HUES6 (cell line): ENCODE measurements around the gene DOCK9.
"Not testable (repeated sequence)": the region's sequence is repeated elsewhere in the genome, so short reads cannot be mapped to it uniquely, and the experiment has no call there.

ENCODE experiments used
- H3K27ac ChIP-seq: 2 replicates; pipeline ENCODE4 v1.7.0; 2013; ENCODE audit warnings: low read depth, mild to moderate bottlenecking, low read length, inconsistent platforms
- H3K27me3 ChIP-seq: 2 replicates; pipeline ENCODE4 v1.6.1; 2013; ENCODE audit warnings: low read length; ENCODE audit not compliant: control insufficient read depth, insufficient read depth
- H3K36me3 ChIP-seq: 2 replicates; pipeline ENCODE4 v1.6.1; 2013; ENCODE audit warnings: low read length; ENCODE audit not compliant: control insufficient read depth, insufficient read depth
- H3K4me1 ChIP-seq: 2 replicates; pipeline ENCODE4 v1.6.1; 2013; ENCODE audit warnings: low read length; ENCODE audit not compliant: control insufficient read depth, insufficient read depth
- H3K4me3 ChIP-seq: 2 replicates; pipeline ENCODE4 v1.5.1; 2013; ENCODE audit warnings: low read depth, low read length
- H3K9ac ChIP-seq: one replicate; pipeline ENCODE4 v1.6.1; 2013; ENCODE audit warnings: mild to moderate bottlenecking, low read length
- H3K9me3 ChIP-seq: 2 replicates; pipeline ENCODE4 v1.6.1; 2013; ENCODE audit warnings: low read depth, low read length; ENCODE audit not compliant: control insufficient read depth, insufficient read depth

Gene DOCK9

DNA sequence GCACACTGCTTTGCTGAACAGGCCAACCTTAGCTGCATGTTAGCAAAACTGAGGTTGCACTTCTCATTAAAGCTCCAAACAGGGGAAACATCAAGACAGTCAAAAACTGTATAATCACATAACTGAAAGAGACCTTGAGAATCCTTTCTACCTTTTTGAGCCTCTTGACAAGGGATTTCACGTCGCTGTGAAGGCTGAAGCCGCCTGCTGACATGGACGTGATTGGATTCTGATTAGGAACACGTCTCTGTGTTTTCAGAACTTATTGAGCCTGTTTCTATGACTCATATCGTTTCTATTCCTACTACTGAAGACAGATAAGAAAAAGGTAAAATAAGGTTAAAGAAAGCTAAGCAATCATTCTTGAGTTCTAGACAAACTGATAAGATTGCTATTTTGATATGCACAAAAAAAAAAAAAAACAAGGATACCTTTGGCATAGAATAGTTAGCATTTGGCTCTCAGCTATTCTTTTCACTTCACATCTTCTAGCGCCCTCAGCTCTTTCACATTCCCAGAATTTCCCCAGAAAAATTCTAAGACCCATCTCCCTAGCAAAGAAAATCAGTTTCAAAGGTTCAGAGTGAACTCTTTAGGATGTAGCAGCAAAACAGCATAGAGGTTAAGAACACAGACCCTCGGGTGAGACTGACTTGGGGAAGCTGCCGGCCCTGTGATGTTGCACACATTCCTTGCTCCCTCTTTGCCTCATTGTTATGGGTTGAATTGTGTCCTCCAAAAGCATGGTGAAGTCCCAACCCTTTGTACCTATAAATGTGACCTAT lies 81.6 kb downstream of the DOCK9 start:
- Histone ChIP-seq H3K9ac (no peak overlapping the region), H3K4me3 (no peak overlapping the region), H3K36me3 (no peaks in the 10 kb centered on the region), H3K9me3 (no peaks in the 10 kb centered on the region), H3K27ac (no peak overlapping the region), H3K27me3 (no peaks in the 10 kb centered on the region), H3K4me1 (peaks cover 12% of the 10 kb centered on the region)

DNA sequence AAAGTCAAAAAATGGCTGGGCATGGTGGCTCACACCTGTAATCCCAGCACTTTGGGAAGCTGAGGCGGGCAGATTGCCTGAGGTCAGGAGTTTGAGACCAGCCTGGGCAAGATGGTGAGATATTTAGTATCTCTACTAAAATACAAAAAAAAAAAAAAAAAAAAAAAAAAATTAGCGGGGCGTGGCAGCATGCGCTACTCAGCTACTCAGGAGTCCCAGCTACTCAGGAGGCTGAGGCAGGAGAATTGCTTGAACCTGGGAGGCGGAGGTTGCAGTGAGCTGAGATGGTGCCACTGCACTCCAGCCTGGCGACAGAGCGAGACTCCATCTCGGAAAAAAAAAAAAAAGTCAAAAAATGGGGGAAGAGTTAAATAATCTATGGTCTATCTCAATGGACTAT lies 83.0 kb downstream of the DOCK9 start:
- not testable (repeated sequence) for H3K9me3 ChIP-seq, H3K36me3 ChIP-seq, H3K27ac ChIP-seq, H3K9ac ChIP-seq, H3K27me3 ChIP-seq, H3K4me3 ChIP-seq
- H3K4me1 ChIP-seq = peaks cover 22% of the 10 kb centered on the region

DNA sequence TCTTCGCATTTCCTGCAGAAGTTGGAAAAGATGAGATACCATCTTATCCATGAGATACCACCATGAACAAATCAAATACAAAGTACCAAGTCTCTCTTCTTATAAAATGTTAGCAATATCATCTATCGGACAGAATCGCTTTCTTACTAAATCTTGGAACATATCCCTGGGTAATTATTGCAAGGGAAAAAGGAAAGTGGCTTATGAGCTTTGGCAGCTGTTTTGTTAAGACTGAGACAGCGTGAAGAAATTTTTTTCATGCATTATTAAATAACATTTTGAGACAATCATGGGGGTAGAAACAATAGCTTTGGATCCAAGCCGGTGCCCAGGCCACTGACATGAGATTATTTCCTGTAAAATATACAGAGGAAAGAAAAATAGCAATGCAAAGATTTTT lies 84.5 kb downstream of the DOCK9 start:
- Histone ChIP-seq H3K9me3 (no peaks in the 10 kb centered on the region), H3K27me3 (no peaks in the 10 kb centered on the region), H3K4me1 (peaks cover 28% of the 10 kb centered on the region), H3K27ac (no peak overlapping the region), H3K36me3 (no peaks in the 10 kb centered on the region), H3K4me3 (no peak overlapping the region), H3K9ac (no peak overlapping the region)

DNA sequence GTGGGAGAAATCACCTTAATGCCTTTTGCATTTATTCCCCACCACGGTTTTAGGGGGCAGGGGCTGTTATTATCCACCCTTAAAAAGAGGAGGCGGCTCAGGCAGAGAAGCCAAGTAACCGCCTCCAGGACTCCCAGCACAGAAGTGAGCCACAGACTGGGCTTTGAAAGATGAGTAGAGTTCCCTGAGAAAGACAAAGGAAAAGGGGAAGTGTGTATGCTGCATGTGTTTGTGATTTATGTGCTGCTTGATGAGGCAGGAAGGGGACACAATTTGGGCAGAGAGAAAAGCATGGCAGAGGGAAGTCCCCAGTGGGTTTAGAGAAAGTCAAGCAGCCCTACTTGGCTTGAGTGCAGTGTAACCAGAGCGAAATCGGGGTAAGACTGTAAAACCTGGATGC lies 85.0 kb downstream of the DOCK9 start:
- Histone ChIP-seq H3K27ac (no peak overlapping the region), H3K9ac (no peak overlapping the region), H3K9me3 (no peaks in the 10 kb centered on the region), H3K36me3 (no peaks in the 10 kb centered on the region), H3K4me3 (no peak overlapping the region), H3K4me1 (peaks cover 34% of the 10 kb centered on the region), H3K27me3 (no peaks in the 10 kb centered on the region)

DNA sequence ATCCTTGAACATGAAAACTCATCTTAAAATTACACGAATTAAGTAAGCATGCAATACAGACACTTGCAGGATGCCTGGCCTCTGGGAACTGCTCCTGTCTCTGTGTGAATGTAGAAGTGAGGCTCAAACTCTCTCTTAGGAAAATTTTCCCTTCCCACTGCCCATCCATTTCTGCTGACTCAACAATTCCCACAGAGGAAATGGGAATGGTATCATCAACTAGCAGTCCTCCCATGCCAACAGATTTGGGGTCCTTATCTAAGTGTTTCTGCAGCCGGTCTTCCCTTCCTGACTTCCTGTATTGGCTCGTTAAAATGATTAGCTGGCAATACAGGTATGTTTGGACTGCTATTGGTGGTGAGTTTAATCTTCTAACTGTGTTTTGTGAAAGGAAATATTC lies 85.8 kb downstream of the DOCK9 start:
- Histone ChIP-seq H3K27ac (no peak overlapping the region), H3K9ac (no peak overlapping the region), H3K9me3 (no peaks in the 10 kb centered on the region), H3K4me3 (no peak overlapping the region), H3K36me3 (no peaks in the 10 kb centered on the region), H3K27me3 (no peaks in the 10 kb centered on the region), H3K4me1 (peaks cover 34% of the 10 kb centered on the region)

DNA sequence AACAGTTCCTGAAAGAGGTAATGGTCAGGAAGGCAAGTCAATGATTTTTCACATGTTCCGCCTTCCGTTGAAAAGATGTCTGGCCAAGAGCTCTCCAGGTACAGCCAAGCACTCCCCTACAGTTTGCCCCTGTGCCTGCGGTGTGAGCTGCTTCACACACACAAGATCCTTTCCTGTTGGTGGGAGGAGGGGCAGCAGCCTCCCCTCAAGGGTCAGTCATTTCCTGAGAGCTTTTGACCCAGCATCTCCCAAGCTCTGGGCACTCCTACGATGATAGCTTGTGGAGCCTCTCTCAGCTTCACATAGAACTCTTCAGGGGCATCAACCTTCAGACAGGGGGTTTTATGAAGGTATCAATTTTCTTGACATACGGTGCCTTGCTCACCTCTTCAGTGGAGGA lies 86.9 kb downstream of the DOCK9 start:
- Histone ChIP-seq H3K9ac (no peak overlapping the region), H3K27me3 (no peaks in the 10 kb centered on the region), H3K4me3 (no peak overlapping the region), H3K4me1 (peaks cover 40% of the 10 kb centered on the region), H3K9me3 (no peaks in the 10 kb centered on the region), H3K27ac (no peak overlapping the region), H3K36me3 (no peaks in the 10 kb centered on the region)

DNA sequence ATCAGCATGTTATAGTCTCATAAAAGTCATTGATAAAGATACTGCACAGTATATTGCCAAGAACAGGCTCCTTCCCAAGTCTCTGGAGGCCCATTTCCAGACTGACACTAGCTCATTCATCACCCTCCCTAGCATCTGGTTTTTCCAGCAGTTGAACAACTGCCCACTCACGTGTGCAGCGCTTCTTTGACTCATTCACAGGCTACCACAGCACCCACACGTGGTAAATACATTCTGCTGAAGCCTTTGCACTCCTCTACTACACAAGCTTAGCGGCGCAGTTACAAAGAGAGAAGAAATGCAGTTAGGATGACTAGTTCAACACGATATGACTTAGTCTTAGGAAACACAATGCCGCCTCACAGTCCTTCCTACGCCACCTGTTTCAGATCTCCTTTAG lies 87.7 kb downstream of the DOCK9 start:
- H3K27me3 ChIP-seq = no peaks in the 10 kb centered on the region
- H3K9me3 ChIP-seq = no peaks in the 10 kb centered on the region
- no peak overlapping the region for H3K9ac ChIP-seq
- H3K27ac ChIP-seq = no peak overlapping the region
- peaks cover 40% of the 10 kb centered on the region for H3K4me1 ChIP-seq
- no peak overlapping the region for H3K4me3 ChIP-seq
- H3K36me3 ChIP-seq = no peaks in the 10 kb centered on the region

DNA sequence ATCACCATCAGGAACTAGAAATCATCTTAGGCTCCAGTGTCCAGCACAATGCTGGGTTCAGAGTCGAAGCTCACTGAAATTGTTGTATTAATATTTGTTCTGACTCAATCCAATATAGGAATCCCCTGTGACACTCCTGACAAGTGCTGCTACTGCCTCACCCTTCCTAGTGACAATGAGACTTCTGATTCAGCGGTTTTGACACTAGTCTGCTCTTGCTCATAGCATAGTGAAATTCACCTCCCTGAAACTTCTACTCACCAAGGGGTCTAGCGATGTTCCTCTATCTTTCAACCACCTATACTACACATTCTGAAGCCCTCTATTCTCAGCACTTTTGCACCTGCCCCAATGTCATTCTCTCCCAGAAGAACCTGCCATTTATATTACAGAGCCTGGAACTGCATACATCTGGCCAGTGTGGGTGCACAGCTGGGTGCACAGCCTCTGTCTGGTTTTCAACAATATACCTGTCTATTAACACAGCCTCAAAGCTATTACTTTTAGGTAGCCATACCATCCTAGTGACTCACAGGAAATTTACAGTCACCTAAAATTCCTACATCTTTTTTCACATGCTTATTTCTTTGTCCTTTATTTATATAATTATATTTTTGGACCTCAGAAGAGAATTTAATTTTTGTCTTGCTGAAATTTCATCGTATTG lies 88.3 kb downstream of the DOCK9 start:
- Histone ChIP-seq H3K9me3 (no peaks in the 10 kb centered on the region), H3K27ac (no peak overlapping the region), H3K27me3 (no peaks in the 10 kb centered on the region), H3K4me1 (peaks cover 40% of the 10 kb centered on the region), H3K9ac (no peak overlapping the region), H3K4me3 (no peak overlapping the region), H3K36me3 (no peaks in the 10 kb centered on the region)

DNA sequence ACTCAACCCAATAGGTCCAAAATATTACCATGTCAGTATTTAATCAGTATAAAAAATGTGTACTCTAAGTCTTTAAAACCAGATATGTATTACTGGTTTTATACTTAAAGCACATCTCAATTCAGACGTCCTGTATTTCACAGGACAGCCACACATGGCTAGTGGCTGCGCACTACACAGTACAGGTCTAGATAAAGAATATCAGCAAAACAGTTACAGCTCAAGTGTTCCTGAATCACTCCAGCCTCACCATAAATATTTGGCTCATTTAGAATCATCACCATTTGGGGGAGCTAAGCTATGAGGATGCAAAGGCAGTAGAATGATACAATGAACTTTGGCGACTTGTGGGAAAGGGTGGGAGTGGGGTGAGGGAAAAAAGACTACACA lies 89.0 kb downstream of the DOCK9 start:
- no peak overlapping the region for H3K4me3 ChIP-seq
- no peak overlapping the region for H3K27ac ChIP-seq
- H3K9me3 ChIP-seq = no peaks in the 10 kb centered on the region
- H3K9ac ChIP-seq = no peak overlapping the region
- no peaks in the 10 kb centered on the region for H3K27me3 ChIP-seq
- H3K4me1 ChIP-seq = peaks cover 40% of the 10 kb centered on the region
- H3K36me3 ChIP-seq = no peaks in the 10 kb centered on the region

DNA sequence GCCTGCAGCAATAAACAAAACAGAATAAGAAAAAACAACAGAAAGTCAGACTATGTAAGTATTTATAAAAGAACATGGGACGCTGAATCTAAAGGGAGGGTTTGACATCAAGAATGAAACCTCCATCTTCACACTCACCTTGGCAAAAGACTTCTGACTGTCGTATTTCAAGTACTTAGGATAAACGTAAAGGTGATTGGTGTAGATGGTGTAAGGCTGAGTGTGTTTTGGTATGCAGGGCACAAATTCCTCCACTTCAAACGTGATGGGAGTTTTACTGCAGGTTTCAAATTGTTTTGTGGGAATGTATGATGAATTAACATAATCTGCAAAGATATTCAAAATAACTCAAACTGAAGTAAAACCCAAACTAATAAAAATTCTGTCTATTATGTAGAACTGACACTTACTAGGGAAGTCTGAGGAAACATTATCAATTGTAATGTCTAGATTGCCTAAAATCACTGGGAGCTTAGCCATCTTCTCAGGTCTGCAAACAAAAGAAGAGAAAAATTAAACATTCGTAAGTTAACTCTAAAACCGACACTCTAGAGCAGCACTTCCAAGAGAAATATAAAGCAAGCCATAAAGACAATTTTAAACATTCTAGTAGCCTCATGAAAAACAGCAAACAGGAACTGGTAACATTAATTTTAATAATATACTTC lies 89.5 kb downstream of the DOCK9 start:
- H3K27me3 ChIP-seq = no peaks in the 10 kb centered on the region
- no peaks in the 10 kb centered on the region for H3K9me3 ChIP-seq
- H3K4me3 ChIP-seq = no peak overlapping the region
- H3K36me3 ChIP-seq = no peaks in the 10 kb centered on the region
- peaks cover 40% of the 10 kb centered on the region for H3K4me1 ChIP-seq
- H3K9ac ChIP-seq = no peak overlapping the region
- no peak overlapping the region for H3K27ac ChIP-seq

DNA sequence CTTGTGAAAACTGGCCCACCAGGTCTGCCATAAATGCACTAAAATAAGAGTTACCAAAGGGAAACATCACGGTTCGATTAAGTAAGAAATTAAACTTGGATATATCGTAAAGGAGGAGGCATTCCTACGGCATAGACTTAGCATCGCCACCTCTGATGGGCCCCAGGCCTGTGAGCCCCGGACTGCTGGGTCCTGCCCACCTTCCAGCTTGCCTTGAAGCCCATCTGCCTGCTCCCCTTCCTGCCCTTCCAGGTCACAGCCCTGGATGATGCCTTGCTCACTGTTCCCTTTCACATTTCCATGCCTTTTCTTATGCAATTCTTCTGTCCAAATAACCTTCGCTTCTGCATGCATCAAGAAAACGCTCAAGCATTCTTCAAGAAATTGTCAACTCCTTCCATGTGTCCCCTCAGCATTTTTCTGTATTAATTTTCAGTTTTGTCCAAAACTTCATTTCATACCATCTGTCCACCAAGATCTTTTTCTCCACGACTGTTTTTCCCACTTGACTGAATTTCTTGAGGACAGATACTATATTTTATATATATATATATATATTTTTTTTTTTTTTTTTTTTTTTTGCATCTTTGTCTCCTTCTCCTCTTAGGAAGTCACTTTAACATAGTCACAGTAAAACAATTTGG lies 91.2 kb downstream of the DOCK9 start:
- Histone ChIP-seq H3K4me1 (peaks cover 27% of the 10 kb centered on the region), H3K9me3 (no peaks in the 10 kb centered on the region), H3K9ac (no peak overlapping the region), H3K36me3 (0 out of 2 replicates have a peak, but pooled peaks cover 4% of the 10 kb centered on the region), H3K27me3 (no peaks in the 10 kb centered on the region), H3K4me3 (no peak overlapping the region), H3K27ac (no peak overlapping the region)
